Ishikawa (cell line): ENCODE data around the gene MAP3K15.

Source experiments
- NFIC ChIP-seq: IDR thresholded peaks from 2 replicates; pipeline ENCODE4 v1.6.1; 2012
- YY1 ChIP-seq: IDR thresholded peaks from 2 replicates; pipeline ENCODE4 v1.6.1; 2012; ENCODE audit warnings: low read depth
- TF ChIP-seq, protein P1 (sequence below): IDR thresholded peaks from 2 replicates; pipeline ENCODE4 v1.6.1; 2012
- TF ChIP-seq, protein P2 (sequence below): IDR thresholded peaks from 2 replicates; pipeline ENCODE4 v1.6.1; 2012

DNA sequence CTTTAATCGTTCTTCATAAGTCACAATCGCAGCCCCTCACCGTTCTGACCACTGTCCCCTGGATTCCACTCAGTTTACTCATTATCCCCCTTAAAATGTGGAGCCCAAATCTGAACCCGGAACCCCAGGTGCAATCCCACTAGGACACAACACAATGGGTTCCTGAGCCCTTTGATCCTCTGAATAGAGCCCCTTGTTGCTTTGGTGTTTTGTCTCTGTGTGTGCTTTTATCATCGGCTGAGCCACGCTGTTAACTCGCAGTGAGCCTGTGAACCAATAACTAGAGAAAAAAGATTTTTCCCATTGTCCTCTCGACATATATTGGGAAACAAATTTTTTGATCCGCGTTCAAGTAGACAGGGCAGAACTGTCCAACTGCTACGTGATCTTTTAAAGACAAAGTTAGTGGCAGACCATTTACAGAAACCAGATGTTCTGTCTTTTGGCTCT, 172.2 kb downstream of the MAP3K15 start:
- no peak for TF ChIP-seq YY1
- TF ChIP-seq, protein P1, sequence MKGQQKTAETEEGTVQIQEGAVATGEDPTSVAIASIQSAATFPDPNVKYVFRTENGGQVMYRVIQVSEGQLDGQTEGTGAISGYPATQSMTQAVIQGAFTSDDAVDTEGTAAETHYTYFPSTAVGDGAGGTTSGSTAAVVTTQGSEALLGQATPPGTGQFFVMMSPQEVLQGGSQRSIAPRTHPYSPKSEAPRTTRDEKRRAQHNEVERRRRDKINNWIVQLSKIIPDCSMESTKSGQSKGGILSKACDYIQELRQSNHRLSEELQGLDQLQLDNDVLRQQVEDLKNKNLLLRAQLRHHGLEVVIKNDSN: no peak
- no peak for TF ChIP-seq NFIC
- TF ChIP-seq, protein P2, sequence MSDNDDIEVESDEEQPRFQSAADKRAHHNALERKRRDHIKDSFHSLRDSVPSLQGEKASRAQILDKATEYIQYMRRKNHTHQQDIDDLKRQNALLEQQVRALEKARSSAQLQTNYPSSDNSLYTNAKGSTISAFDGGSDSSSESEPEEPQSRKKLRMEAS: no peak
